Measurements from ENCODE around the gene HOMER2.

Gene HOMER2

DNA sequence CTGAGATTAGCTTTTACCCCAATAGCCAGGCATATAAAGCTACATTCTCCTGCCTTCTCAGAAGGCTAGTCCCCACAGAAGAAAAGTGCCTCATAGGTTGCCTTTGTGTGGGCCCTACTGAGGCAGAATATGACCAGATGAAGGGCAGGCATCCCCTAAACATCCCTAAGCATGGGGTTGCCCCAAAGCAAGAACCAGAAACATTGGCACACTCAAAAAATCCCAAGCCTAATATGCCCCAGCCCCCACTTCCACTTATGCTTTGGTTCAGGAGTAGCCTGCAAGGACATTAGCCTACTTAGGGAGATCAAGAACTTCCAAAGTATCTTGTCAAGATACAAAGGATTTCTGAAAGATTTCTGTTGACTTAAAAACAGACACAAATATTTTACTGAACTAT is 113.4 kb downstream of the HOMER2 start:
- Histone ChIP-seq H3K36me3 (ENCODE audit: insufficient read depth, low read length) (peaks cover 28% of the 10 kb centered on the region), H2AFZ (ENCODE audit: low read depth, low read length) (no peak overlapping the region), H3K4me1 (ENCODE audit: insufficient read depth, low read length) (no peaks in the 10 kb centered on the region), H3K4me3 (ENCODE audit: low read depth in 1 of 2, low read length in 2 of 2) (no peak overlapping the region), H3K4me2 (ENCODE audit: insufficient read depth, low read length) (no peak overlapping the region), H3K27me3 (ENCODE audit: insufficient read depth, low read length, poor library complexity) (no peaks in the 10 kb centered on the region), H3K79me2 (ENCODE audit: insufficient read depth, low read length) (no peaks in the 10 kb centered on the region), H3K9ac (ENCODE audit: low read depth, low read length) (no peak overlapping the region), H4K20me1 (ENCODE audit: insufficient read depth, low read length) (no peaks in the 10 kb centered on the region), H3K27ac (ENCODE audit: low read length) (no peak overlapping the region), H3K9me3 (ENCODE audit: insufficient read depth, low read length, severe bottlenecking) (no peaks in the 10 kb centered on the region)
- DNase-seq, result no peak
- no peak for TF ChIP-seq EZH2 (IDR thresholded peaks at IDR 0.05; ENCODE audit: borderline replicate concordance, low read depth, low read length, severe bottlenecking)
- TF ChIP-seq, protein P1, sequence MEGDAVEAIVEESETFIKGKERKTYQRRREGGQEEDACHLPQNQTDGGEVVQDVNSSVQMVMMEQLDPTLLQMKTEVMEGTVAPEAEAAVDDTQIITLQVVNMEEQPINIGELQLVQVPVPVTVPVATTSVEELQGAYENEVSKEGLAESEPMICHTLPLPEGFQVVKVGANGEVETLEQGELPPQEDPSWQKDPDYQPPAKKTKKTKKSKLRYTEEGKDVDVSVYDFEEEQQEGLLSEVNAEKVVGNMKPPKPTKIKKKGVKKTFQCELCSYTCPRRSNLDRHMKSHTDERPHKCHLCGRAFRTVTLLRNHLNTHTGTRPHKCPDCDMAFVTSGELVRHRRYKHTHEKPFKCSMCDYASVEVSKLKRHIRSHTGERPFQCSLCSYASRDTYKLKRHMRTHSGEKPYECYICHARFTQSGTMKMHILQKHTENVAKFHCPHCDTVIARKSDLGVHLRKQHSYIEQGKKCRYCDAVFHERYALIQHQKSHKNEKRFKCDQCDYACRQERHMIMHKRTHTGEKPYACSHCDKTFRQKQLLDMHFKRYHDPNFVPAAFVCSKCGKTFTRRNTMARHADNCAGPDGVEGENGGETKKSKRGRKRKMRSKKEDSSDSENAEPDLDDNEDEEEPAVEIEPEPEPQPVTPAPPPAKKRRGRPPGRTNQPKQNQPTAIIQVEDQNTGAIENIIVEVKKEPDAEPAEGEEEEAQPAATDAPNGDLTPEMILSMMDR (IDR thresholded peaks at IDR 0.05; ENCODE audit: borderline replicate concordance, extremely low read depth, low read length, poor library complexity, severe bottlenecking), result no peak
- no peak for ATAC-seq (ENCODE audit: insufficient read depth, low read depth)

DNA sequence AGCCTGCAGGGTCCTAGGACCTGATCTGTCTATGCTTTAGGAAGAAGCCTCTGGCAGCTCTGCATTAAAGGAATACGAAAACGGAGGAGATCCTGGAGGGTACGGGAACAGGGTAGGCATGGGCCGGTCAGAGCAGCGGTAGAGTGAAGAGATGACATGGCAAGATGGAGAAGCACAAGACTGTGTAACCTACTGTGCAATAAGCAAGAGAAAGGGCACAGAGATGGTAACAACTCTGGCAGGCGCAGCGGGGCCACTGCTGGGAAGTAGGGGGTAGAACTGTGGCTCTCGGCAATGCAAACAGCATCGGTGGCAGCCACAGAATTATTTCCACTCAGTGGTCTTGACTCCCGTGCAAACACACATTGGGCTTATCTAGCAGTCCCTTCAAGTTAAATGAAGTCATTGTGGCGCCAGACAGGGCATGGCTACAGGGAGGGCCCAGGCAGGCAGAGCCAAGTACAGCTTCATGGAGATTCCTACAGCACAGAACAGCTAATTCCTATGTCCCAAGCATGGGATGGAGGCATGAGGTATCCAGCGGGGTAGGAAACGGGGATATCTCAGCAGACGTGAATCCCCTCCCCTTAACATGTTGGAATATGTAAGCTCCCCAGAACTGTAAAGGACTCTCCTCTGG is 114.3 kb downstream of the HOMER2 start:
- TF ChIP-seq, protein P1 (IDR thresholded peaks at IDR 0.05; ENCODE audit: borderline replicate concordance, extremely low read depth, low read length, poor library complexity, severe bottlenecking), result no peak
- TF ChIP-seq EZH2 (IDR thresholded peaks at IDR 0.05; ENCODE audit: borderline replicate concordance, low read depth, low read length, severe bottlenecking), result no peak
- Histone ChIP-seq H3K27me3 (ENCODE audit: insufficient read depth, low read length, poor library complexity) (no peaks in the 10 kb centered on the region), H3K27ac (ENCODE audit: low read length) (no peak overlapping the region), H4K20me1 (ENCODE audit: insufficient read depth, low read length) (no peaks in the 10 kb centered on the region), H3K9me3 (ENCODE audit: insufficient read depth, low read length, severe bottlenecking) (no peaks in the 10 kb centered on the region), H3K4me2 (ENCODE audit: insufficient read depth, low read length) (no peak overlapping the region), H3K79me2 (ENCODE audit: insufficient read depth, low read length) (no peaks in the 10 kb centered on the region), H3K4me3 (ENCODE audit: low read depth in 1 of 2, low read length in 2 of 2) (no peak overlapping the region), H3K36me3 (ENCODE audit: insufficient read depth, low read length) (peaks cover 35% of the 10 kb centered on the region), H2AFZ (ENCODE audit: low read depth, low read length) (no peak overlapping the region), H3K4me1 (ENCODE audit: insufficient read depth, low read length) (no peaks in the 10 kb centered on the region), H3K9ac (ENCODE audit: low read depth, low read length) (no peak overlapping the region)
- ATAC-seq (ENCODE audit: insufficient read depth, low read depth) (no peak), DNase-seq (no peak)

DNA sequence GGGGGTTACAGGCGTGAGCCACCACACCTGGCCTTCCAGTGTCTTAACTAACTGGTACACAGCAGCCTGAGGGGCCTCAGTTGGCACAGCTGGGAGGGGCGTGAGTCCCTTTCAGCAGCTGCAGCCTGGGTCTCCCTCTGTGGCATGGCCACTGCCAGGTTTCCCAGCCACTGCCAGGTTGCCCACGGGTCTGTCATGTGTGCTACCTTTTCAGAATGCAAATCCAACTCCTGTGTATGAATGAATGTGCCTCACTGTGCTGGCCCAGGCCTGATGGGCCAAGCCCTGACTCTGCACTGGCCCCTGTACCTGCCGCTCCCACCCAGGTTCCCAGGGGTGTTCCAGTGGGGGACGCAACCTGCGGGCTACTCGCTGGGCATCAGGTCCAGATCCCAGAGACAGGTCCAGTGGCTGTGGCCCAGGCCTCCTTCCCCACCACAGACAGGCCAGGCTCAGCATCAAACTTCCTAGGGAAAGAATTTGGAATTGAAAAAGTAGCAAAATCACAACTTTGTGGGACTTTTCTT is 117.1 kb downstream of the HOMER2 start:
- Histone ChIP-seq H3K27me3 (ENCODE audit: insufficient read depth, low read length, poor library complexity) (no peaks in the 10 kb centered on the region), H3K4me1 (ENCODE audit: insufficient read depth, low read length) (no peaks in the 10 kb centered on the region), H3K4me3 (ENCODE audit: low read depth in 1 of 2, low read length in 2 of 2) (no peak overlapping the region), H2AFZ (ENCODE audit: low read depth, low read length) (no peak overlapping the region), H3K36me3 (ENCODE audit: insufficient read depth, low read length) (peaks cover 63% of the 10 kb centered on the region), H3K9me3 (ENCODE audit: insufficient read depth, low read length, severe bottlenecking) (no peaks in the 10 kb centered on the region), H3K27ac (ENCODE audit: low read length) (no peak overlapping the region), H3K4me2 (ENCODE audit: insufficient read depth, low read length) (no peak overlapping the region), H3K9ac (ENCODE audit: low read depth, low read length) (no peak overlapping the region), H4K20me1 (ENCODE audit: insufficient read depth, low read length) (0 out of 2 replicates have a peak, but pooled peaks cover 4% of the 10 kb centered on the region), H3K79me2 (ENCODE audit: insufficient read depth, low read length) (no peaks in the 10 kb centered on the region)
- ATAC-seq (ENCODE audit: insufficient read depth, low read depth) (no peak), DNase-seq (no peak)
- TF ChIP-seq, protein P1 (IDR thresholded peaks at IDR 0.05; ENCODE audit: borderline replicate concordance, extremely low read depth, low read length, poor library complexity, severe bottlenecking), result no peak
- no peak for TF ChIP-seq EZH2 (IDR thresholded peaks at IDR 0.05; ENCODE audit: borderline replicate concordance, low read depth, low read length, severe bottlenecking)

Data from DND-41 (cell line).